ENCODE results near the gene ADAM12. TPM values are rescaled to one million over a fixed set of nuclear protein-coding genes. Genes with fewer than 3 reads are reported as not detected.

The ADAM12 gene
- total RNA-seq, 2 experiments from 2014 or later, result 1.2 to 1.5 TPM

DNA sequence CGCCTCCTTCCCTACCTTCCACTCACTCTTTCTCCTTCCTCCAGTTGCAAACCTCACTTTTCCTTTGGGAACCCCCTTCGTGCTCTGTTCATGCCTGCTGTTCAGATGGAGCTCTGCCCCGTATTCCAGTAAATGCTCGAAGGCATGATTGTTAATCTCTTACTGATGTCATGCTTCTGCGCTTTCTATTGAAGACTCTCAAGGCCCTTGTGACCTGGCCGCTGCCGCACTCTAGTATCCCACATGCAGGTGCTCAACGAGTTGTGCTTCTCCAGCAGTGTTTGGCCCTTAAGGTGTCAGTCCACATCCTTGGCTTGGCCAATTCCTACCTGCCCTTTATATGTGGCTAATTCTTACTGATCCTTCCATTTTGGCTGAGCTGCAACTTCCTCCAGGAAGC is 158.6 kb downstream of the ADAM12 start:
- Mint-ChIP-seq H3K27me3 (peaks cover 7% of the 10 kb centered on the region), H3K9me3 (peaks cover 6% of the 10 kb centered on the region)
- ATAC-seq (ENCODE audit: poor library complexity), result no peak

DNA sequence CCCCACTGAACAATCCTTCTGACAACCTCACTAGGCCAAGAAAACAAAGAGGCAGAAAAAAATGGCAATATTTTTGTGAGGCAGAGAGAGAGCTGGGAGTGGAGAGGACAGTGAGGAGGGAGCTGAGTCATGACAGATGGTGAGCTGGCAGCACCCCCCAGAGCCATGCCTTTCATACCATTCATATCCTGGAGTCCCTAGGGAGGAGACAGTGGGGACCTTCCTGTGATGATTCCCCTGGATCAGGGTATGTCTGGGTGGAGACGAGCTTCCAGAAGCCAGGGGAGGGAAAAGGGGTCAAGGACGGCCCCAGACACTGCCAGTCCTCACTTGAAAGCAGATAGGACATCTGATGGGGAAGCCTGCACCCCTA is 160.5 kb downstream of the ADAM12 start:
- H3K36me3 Mint-ChIP-seq (ENCODE audit: low read depth), result no peaks in the 10 kb centered on the region
- Histone ChIP-seq H3K4me1 (ENCODE audit: insufficient read depth, low read length) (no peaks in the 10 kb centered on the region), H3K27ac (ENCODE audit: low read depth in 1 of 2, low read length in 2 of 2) (no peak overlapping the region), H3K27me3 (ENCODE audit: control insufficient read depth in 1 of 2, insufficient read depth in 2 of 2, low read length in 2 of 2) (no peaks in the 10 kb centered on the region), H3K9me3 (ENCODE audit: control insufficient read depth in 1 of 2, insufficient read depth in 1 of 2, low read length in 2 of 2) (peaks cover 0 to 7% of the 10 kb centered on the region in 2 experiments), H3K4me3 (ENCODE audit: low read length) (no peak overlapping the region), H3K36me3 (ENCODE audit: insufficient read depth, low read length) (no peaks in the 10 kb centered on the region)
- intact Hi-C loops (cut with DNase I, micrococcal nuclease), result no loop called here
- TF ChIP-seq, protein P1, sequence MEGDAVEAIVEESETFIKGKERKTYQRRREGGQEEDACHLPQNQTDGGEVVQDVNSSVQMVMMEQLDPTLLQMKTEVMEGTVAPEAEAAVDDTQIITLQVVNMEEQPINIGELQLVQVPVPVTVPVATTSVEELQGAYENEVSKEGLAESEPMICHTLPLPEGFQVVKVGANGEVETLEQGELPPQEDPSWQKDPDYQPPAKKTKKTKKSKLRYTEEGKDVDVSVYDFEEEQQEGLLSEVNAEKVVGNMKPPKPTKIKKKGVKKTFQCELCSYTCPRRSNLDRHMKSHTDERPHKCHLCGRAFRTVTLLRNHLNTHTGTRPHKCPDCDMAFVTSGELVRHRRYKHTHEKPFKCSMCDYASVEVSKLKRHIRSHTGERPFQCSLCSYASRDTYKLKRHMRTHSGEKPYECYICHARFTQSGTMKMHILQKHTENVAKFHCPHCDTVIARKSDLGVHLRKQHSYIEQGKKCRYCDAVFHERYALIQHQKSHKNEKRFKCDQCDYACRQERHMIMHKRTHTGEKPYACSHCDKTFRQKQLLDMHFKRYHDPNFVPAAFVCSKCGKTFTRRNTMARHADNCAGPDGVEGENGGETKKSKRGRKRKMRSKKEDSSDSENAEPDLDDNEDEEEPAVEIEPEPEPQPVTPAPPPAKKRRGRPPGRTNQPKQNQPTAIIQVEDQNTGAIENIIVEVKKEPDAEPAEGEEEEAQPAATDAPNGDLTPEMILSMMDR (IDR thresholded peaks at IDR 0.05), result no peak
- H3K4me3 Mint-ChIP-seq, result no peak overlapping the region
- DNase-seq, result no peak
- POLR2A ChIA-PET, result no interaction called here
- CTCF ChIA-PET, result no interaction called here
- no peak overlapping the region for H3K27ac Mint-ChIP-seq
- no peaks in the 10 kb centered on the region for H3K9me3 Mint-ChIP-seq
- no peaks in the 10 kb centered on the region for H3K4me1 Mint-ChIP-seq (ENCODE audit: low read depth)
- ATAC-seq (ENCODE audit: poor library complexity), result no peak
- H3K27me3 Mint-ChIP-seq, result peaks cover 7% of the 10 kb centered on the region

More for the DNA sequence above, 158.6 kb downstream of the ADAM12 start:
- intact Hi-C loops (cut with DNase I, micrococcal nuclease), result no loop called here
- no peaks in the 10 kb centered on the region for H3K9me3 ChIP-seq (ENCODE audit: control insufficient read depth in 1 of 2, insufficient read depth in 1 of 2, low read length in 2 of 2)
- CTCF ChIA-PET, result no interaction called here
- Mint-ChIP-seq H3K4me3 (no peak overlapping the region), H3K4me1 (ENCODE audit: low read depth) (no peaks in the 10 kb centered on the region), H3K36me3 (ENCODE audit: low read depth) (no peaks in the 10 kb centered on the region), H3K27ac (no peak overlapping the region)
- POLR2A ChIA-PET, result no interaction called here
- H3K27me3 ChIP-seq (ENCODE audit: control insufficient read depth in 1 of 2, insufficient read depth in 2 of 2, low read length in 2 of 2), result no peaks in the 10 kb centered on the region
- TF ChIP-seq, protein P1 (IDR thresholded peaks at IDR 0.05), result no peak
- no peak overlapping the region for H3K4me3 ChIP-seq (ENCODE audit: low read length)
- DNase-seq, result no peak
- no peaks in the 10 kb centered on the region for H3K36me3 ChIP-seq (ENCODE audit: insufficient read depth, low read length)
- no peak overlapping the region for H3K27ac ChIP-seq (ENCODE audit: low read depth in 1 of 2, low read length in 2 of 2)
- H3K4me1 ChIP-seq (ENCODE audit: insufficient read depth, low read length), result no peaks in the 10 kb centered on the region

DNA sequence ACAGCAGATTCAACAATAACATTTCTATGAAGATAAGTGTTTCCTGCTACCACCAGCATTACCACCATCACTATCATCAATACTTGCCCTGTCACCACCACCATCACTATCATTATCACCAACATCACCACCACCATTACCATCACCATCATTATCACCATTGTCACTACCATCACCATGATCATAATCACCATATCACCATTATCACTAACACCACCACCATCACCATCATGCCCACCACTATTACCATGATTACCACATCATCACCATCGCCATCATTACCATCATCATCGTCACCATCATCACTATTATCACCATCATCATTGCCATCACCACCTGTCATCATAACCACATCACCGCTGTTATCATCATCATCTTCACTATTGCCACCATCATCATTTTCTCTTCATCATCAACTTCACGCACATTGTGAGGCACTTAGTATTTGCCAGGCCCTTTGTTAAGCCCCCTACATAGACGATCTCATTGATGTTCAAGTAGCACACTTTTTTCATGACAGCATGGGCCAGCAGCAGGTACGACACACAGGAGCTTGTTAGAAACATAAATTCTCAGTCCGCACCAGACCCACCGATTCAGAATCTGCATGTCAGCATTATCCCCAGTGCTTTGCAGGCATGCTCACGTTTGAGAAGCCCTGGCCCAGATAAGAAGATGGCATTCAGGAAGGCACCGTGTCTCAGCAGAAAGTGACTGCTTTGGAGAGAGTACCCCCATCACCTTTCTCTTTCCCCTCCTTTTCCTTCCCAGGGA is 161.1 kb downstream of the ADAM12 start:
- Histone ChIP-seq H3K27ac (ENCODE audit: low read depth in 1 of 2, low read length in 2 of 2) (no peak overlapping the region), H3K4me3 (ENCODE audit: low read length) (no peak overlapping the region), H3K9me3 (ENCODE audit: control insufficient read depth in 1 of 2, insufficient read depth in 1 of 2, low read length in 2 of 2) (peaks cover 0 to 7% of the 10 kb centered on the region in 2 experiments), H3K36me3 (ENCODE audit: insufficient read depth, low read length) (no peaks in the 10 kb centered on the region), H3K27me3 (ENCODE audit: control insufficient read depth in 1 of 2, insufficient read depth in 2 of 2, low read length in 2 of 2) (no peaks in the 10 kb centered on the region), H3K4me1 (ENCODE audit: insufficient read depth, low read length) (no peaks in the 10 kb centered on the region)
- ChIA-PET CTCF (no interaction called here), POLR2A (no interaction called here)
- Mint-ChIP-seq H3K27ac (no peak overlapping the region), H3K9me3 (no peaks in the 10 kb centered on the region), H3K27me3 (peaks cover 5% of the 10 kb centered on the region), H3K36me3 (ENCODE audit: low read depth) (no peaks in the 10 kb centered on the region), H3K4me1 (ENCODE audit: low read depth) (no peaks in the 10 kb centered on the region), H3K4me3 (no peak overlapping the region)
- ATAC-seq (ENCODE audit: poor library complexity) (no peak), DNase-seq (no peak)
- intact Hi-C loops (cut with DNase I, micrococcal nuclease), result no loop called here
- TF ChIP-seq, protein P1 (IDR thresholded peaks at IDR 0.05), result no peak

All from CD4-positive, alpha-beta T cell (primary cell).